IPS-20b (cell line): ENCODE results near the gene STARD8.

Experiments
- H3K27ac ChIP-seq: one replicate; pipeline ENCODE4 v1.5.1; 2013; ENCODE audit warnings: low read length
- H3K27me3 ChIP-seq: 2 replicates; pipeline ENCODE4 v1.6.1; 2013; ENCODE audit warnings: mild to moderate bottlenecking, low read length, inconsistent platforms; ENCODE audit not compliant: insufficient read depth
- H3K36me3 ChIP-seq: 2 replicates; pipeline ENCODE4 v1.6.1; 2013; ENCODE audit warnings: low read depth, mild to moderate bottlenecking, inconsistent platforms, low read length, moderate library complexity; ENCODE audit not compliant: insufficient read depth
- H3K4me1 ChIP-seq: 2 replicates; pipeline ENCODE4 v1.6.1; 2013; ENCODE audit warnings: mild to moderate bottlenecking, control low read depth, inconsistent platforms, low read length, moderate library complexity; ENCODE audit not compliant: insufficient read depth
- H3K4me3 ChIP-seq: 2 replicates; pipeline ENCODE4 v1.5.1; 2013; ENCODE audit warnings: mild to moderate bottlenecking, low read length, inconsistent platforms
- H3K9ac ChIP-seq: 2 replicates; pipeline ENCODE4 v1.6.1; 2013; ENCODE audit warnings: low read depth, mild to moderate bottlenecking, inconsistent platforms, low read length, moderate library complexity
- H3K9me3 ChIP-seq: 2 replicates; pipeline ENCODE4 v1.6.1; 2013; ENCODE audit warnings: mild to moderate bottlenecking, low read depth, low read length, inconsistent platforms; ENCODE audit not compliant: insufficient read depth

STARD8 gene

DNA sequence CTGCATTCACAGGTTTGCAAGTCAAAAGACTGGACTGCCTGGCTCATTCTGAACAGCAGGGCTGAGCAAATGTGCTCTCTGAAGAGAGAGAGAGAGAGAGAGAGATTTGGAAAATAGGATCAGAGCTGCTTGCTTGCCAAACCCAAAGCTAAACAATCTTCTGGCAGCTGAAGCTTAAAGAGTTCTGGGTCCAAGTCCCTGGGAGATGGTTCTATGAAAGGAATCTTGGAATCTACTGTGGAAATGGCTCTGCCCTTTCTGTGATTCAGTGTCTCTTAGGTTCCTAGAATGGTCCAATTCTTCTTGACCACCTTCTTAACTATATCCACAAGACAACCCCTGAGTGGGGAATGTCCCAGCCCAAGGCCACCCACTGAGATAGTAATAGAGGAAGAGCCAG lies 115.3 kb downstream of the STARD8 start:
- H3K9me3 ChIP-seq: no peaks in the 10 kb centered on the region
- no peak overlapping the region for H3K4me3 ChIP-seq
- H3K27ac ChIP-seq: no peak overlapping the region
- no peak overlapping the region for H3K9ac ChIP-seq
- H3K4me1 ChIP-seq: no peaks in the 10 kb centered on the region
- no peaks in the 10 kb centered on the region for H3K36me3 ChIP-seq
- no peaks in the 10 kb centered on the region for H3K27me3 ChIP-seq

- Histone ChIP-seq H3K27ac (no peak overlapping the region), H3K36me3 (no peaks in the 10 kb centered on the region), H3K9ac (no peak overlapping the region), H3K27me3 (no peaks in the 10 kb centered on the region), H3K4me1 (no peaks in the 10 kb centered on the region), H3K4me3 (no peak overlapping the region), H3K9me3 (no peaks in the 10 kb centered on the region)
Observed at GRCh38 chrX:68763481-68763880, 116.0 kb downstream of the STARD8 start.
